ENCODE measurements around the gene TRPM5. TPM values are rescaled to one million over a fixed set of nuclear protein-coding genes. Genes with fewer than 3 reads are reported as not detected.
A peak's percentile ranks its signal among the peaks of the same experiment; 100 is the strongest.

TRPM5 gene
- total RNA-seq, 4 donors from 2014 or later, result not detected

DNA sequence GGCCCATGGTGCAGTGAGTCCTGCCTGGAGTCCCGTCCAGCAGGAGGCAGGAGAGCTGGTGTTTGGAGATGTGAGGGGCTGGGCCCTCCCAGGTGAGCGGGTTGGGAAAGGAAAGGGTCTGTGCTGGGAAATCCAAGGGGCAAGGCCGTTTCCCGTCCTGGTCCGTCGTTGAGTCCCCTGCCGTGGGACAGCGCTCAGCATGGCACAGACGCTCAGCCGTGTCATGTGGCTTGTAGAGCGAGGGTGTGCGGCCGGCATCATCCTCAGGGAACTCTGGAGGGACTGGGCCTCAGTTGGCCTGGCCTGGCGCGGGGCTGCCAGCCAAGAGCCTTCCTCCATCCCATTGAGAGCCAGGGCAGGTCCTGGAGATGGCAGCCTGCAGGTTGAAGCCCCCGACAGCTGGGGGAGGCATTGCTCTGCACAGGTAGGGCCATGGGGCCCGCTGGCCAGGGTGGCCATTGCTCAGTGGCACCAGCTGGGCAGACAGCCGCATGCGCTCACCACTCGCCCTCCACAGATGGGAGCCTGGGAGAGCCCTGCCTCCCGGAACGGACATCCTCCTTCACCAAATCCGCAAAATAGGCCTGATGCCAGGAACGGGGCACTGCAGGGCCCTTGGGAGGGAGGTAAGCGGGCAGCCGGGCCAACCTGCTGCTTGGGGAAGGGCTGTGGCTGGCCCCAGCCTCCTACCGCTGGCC is 29.2 kb upstream of the TRPM5 start:
- no peaks in the 10 kb centered on the region for H3K36me3 ChIP-seq
- no peak for TF ChIP-seq POLR2AphosphoS5 (IDR thresholded peaks at IDR 0.05)
- TF ChIP-seq, protein P1, sequence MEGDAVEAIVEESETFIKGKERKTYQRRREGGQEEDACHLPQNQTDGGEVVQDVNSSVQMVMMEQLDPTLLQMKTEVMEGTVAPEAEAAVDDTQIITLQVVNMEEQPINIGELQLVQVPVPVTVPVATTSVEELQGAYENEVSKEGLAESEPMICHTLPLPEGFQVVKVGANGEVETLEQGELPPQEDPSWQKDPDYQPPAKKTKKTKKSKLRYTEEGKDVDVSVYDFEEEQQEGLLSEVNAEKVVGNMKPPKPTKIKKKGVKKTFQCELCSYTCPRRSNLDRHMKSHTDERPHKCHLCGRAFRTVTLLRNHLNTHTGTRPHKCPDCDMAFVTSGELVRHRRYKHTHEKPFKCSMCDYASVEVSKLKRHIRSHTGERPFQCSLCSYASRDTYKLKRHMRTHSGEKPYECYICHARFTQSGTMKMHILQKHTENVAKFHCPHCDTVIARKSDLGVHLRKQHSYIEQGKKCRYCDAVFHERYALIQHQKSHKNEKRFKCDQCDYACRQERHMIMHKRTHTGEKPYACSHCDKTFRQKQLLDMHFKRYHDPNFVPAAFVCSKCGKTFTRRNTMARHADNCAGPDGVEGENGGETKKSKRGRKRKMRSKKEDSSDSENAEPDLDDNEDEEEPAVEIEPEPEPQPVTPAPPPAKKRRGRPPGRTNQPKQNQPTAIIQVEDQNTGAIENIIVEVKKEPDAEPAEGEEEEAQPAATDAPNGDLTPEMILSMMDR (IDR thresholded peaks at IDR 0.05), result no peak
- peaks cover 0 to 66% (median 0%) of the 10 kb centered on the region in 4 donors for H3K27me3 ChIP-seq
- 90% methylated on average over 25 of the region's 27 CpGs for WGBS
- DNase-seq (ENCODE audit: extremely low spot score), result peak; percentile 55
- H3K4me3 ChIP-seq, result no peak overlapping the region
- intact Hi-C loops (cut with DNase I), result no loop called here
- H3K9me3 ChIP-seq, result no peaks in the 10 kb centered on the region
- no peak overlapping the region for H3K27ac ChIP-seq (replicated peaks in 1 of 4)
- peaks cover 0 to 3% (median 0%) of the 10 kb centered on the region in 4 donors for H3K4me1 ChIP-seq

GRCh38 chr11:2472428-2473186 is 28.3 kb upstream of the TRPM5 start:
- Histone ChIP-seq H3K36me3 (no peaks in the 10 kb centered on the region), H3K9me3 (no peaks in the 10 kb centered on the region), H3K27ac (replicated peaks in 1 of 4) (no peak overlapping the region), H3K4me3 (no peak overlapping the region), H3K27me3 (peaks cover 0 to 74% (median 0%) of the 10 kb centered on the region in 4 donors), H3K4me1 (peaks cover 0 to under 1% (median 0%) of the 10 kb centered on the region in 4 donors)
- intact Hi-C loops (cut with DNase I), result no loop called here
- 48% methylated on average over 5 of the region's 8 CpGs for WGBS
- TF ChIP-seq, protein P1 (IDR thresholded peaks at IDR 0.05), result no peak
- no peak for TF ChIP-seq POLR2AphosphoS5 (IDR thresholded peaks at IDR 0.05)
- DNase-seq (ENCODE audit: extremely low spot score), result peak; percentile 55

GRCh38 chr11:2471804-2472096 is 27.4 kb upstream of the TRPM5 start:
- intact Hi-C loops (cut with DNase I), result no loop called here
- DNase-seq (ENCODE audit: extremely low spot score), result no peak
- Histone ChIP-seq H3K36me3 (no peaks in the 10 kb centered on the region), H3K27ac (replicated peaks in 1 of 4) (no peak overlapping the region), H3K9me3 (no peaks in the 10 kb centered on the region), H3K4me1 (peaks cover 0 to under 1% (median 0%) of the 10 kb centered on the region in 4 donors), H3K27me3 (peaks cover 0 to 80% (median 0%) of the 10 kb centered on the region in 4 donors), H3K4me3 (no peak overlapping the region)
- no peak for TF ChIP-seq EP300 (IDR thresholded peaks at IDR 0.05)
- TF ChIP-seq POLR2AphosphoS5 (IDR thresholded peaks at IDR 0.05), result no peak
- TF ChIP-seq POLR2A (IDR thresholded peaks at IDR 0.05; ENCODE audit: low read depth), result no peak
- TF ChIP-seq, protein P1 (IDR thresholded peaks at IDR 0.05), result no peak
- WGBS, result 94% methylated on average over 6 of the region's 6 CpGs

GRCh38 chr11:2471048-2471803 is 26.9 kb upstream of the TRPM5 start:
- no peaks in the 10 kb centered on the region for H3K36me3 ChIP-seq
- 78% methylated on average over 17 of the region's 17 CpGs for WGBS
- intact Hi-C loops (cut with DNase I), result no loop called here
- no peaks in the 10 kb centered on the region for H3K9me3 ChIP-seq
- H3K27ac ChIP-seq (replicated peaks in 1 of 4), result no peak overlapping the region
- H3K4me1 ChIP-seq, result peaks cover 0 to 6% (median 0%) of the 10 kb centered on the region in 4 donors
- TF ChIP-seq POLR2A (IDR thresholded peaks at IDR 0.05; ENCODE audit: low read depth) (no peak), POLR2AphosphoS5 (IDR thresholded peaks at IDR 0.05) (no peak), EP300 (IDR thresholded peaks at IDR 0.05) (no peak)
- TF ChIP-seq, protein P1 (IDR thresholded peaks at IDR 0.05), result no peak
- H3K27me3 ChIP-seq, result peaks cover 0 to 80% (median 0%) of the 10 kb centered on the region in 4 donors
- peak; percentile 47 for DNase-seq (ENCODE audit: extremely low spot score)
- H3K4me3 ChIP-seq, result no peak overlapping the region

Measured in esophagus muscularis mucosa (tissue), 4 donors.